Measurements from ENCODE around the gene SPRED1. TPM values are rescaled to one million over a fixed set of nuclear protein-coding genes. Genes with fewer than 3 reads are reported as not detected.

SPRED1 gene
- total RNA-seq, 1 donor from 2014 or later: 20.4 TPM

GRCh38 chr15:38294126-38294525 is 41.5 kb downstream of the SPRED1 start:
- Histone ChIP-seq H3K4me3 (ENCODE audit: low read depth, low read length) (no peak overlapping the region), H3K27me3 (ENCODE audit: control insufficient read depth, insufficient read depth, low read length) (no peaks in the 10 kb centered on the region), H3K36me3 (ENCODE audit: control insufficient read depth, insufficient read depth, low read length) (no peaks in the 10 kb centered on the region)
- no peak for TF ChIP-seq CTCF (IDR thresholded peaks at IDR 0.05; ENCODE audit: insufficient read depth, low read length, poor library complexity, severe bottlenecking)
- DNase-seq (ENCODE audit: low read depth): no peak

- Histone ChIP-seq H3K36me3 (ENCODE audit: control insufficient read depth, insufficient read depth, low read length) (no peaks in the 10 kb centered on the region), H3K27me3 (ENCODE audit: control insufficient read depth, insufficient read depth, low read length) (no peaks in the 10 kb centered on the region), H3K4me3 (ENCODE audit: low read depth, low read length) (no peak overlapping the region)
- TF ChIP-seq CTCF (IDR thresholded peaks at IDR 0.05; ENCODE audit: insufficient read depth, low read length, poor library complexity, severe bottlenecking): no peak
- DNase-seq (ENCODE audit: low read depth): no peak
These were observed 45.2 kb downstream of the SPRED1 start for GRCh38 chr15:38297623-38298388.

DNA sequence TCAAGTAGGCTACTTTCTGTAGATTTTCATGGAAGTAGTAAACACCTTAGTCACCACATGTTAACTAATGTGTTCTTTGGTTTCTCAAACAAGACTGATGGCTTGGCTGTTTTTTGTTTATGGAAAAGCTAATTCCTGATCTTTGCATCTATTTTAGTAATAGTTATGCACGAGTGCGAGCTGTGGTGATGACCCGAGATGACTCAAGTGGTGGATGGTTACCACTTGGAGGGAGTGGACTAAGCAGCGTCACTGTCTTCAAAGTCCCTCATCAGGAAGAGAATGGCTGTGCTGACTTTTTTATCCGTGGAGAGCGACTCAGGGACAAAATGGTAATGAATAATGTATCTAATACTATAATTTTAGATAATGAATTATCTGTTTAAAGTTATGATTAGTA is 46.6 kb downstream of the SPRED1 start:
- Histone ChIP-seq H3K36me3 (ENCODE audit: control insufficient read depth, insufficient read depth, low read length) (no peaks in the 10 kb centered on the region), H3K27me3 (ENCODE audit: control insufficient read depth, insufficient read depth, low read length) (no peaks in the 10 kb centered on the region), H3K4me3 (ENCODE audit: low read depth, low read length) (no peak overlapping the region)
- DNase-seq (ENCODE audit: low read depth): no peak
- TF ChIP-seq CTCF (IDR thresholded peaks at IDR 0.05; ENCODE audit: insufficient read depth, low read length, poor library complexity, severe bottlenecking): no peak

DNA sequence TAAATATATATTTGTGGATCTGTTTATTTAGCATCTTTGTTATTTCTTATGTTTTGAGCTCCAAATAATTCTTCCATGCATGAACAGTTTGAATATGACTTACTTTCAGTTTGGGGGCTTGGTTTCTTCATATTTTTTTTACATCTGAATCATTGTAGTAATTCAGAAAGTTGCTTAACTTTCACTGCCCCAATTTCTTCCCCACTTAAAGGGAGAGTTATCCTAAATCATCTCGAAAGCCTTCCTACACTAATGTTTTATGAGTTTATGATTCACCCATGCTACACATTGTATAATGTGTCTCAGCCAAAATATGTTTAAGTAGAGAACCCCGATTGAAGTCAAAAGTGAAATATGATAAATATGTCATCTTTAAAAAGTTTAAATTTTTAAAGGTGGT is 47.8 kb downstream of the SPRED1 start:
- H3K27me3 ChIP-seq (ENCODE audit: control insufficient read depth, insufficient read depth, low read length): no peaks in the 10 kb centered on the region
- TF ChIP-seq CTCF (IDR thresholded peaks at IDR 0.05; ENCODE audit: insufficient read depth, low read length, poor library complexity, severe bottlenecking): no peak
- no peak overlapping the region for H3K4me3 ChIP-seq (ENCODE audit: low read depth, low read length)
- no peaks in the 10 kb centered on the region for H3K36me3 ChIP-seq (ENCODE audit: control insufficient read depth, insufficient read depth, low read length)
- DNase-seq (ENCODE audit: low read depth): no peak

GRCh38 chr15:38304481-38304880 is 51.8 kb downstream of the SPRED1 start:
- no peak for TF ChIP-seq CTCF (IDR thresholded peaks at IDR 0.05; ENCODE audit: insufficient read depth, low read length, poor library complexity, severe bottlenecking)
- H3K36me3 ChIP-seq (ENCODE audit: control insufficient read depth, insufficient read depth, low read length): no peaks in the 10 kb centered on the region

DNA sequence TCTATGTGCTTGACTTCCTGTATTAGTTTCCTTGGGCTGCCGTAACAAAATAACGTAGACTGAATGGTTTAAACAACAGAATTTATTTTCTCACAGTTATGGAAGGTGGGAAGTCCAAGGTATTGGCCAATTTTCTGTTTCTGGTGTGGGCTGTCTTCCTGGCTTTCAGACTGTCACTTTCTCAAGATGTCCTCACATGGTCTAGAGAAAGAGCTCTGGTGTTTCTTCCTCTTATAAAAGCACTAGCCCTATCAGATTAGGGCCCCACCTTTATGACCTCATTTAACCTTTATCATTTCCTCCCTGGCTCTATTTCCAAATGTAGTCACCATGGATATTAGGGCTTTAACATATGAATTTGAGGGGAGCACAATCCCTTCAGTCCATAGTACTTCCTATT is 54.6 kb downstream of the SPRED1 start:
- Histone ChIP-seq H3K4me3 (ENCODE audit: low read depth, low read length) (no peak overlapping the region), H3K36me3 (ENCODE audit: control insufficient read depth, insufficient read depth, low read length) (no peaks in the 10 kb centered on the region), H3K27me3 (ENCODE audit: control insufficient read depth, insufficient read depth, low read length) (no peaks in the 10 kb centered on the region)
- DNase-seq (ENCODE audit: low read depth): no peak
- no peak for TF ChIP-seq CTCF (IDR thresholded peaks at IDR 0.05; ENCODE audit: insufficient read depth, low read length, poor library complexity, severe bottlenecking)

More at GRCh38 chr15:38304481-38304880, 51.8 kb downstream of the SPRED1 start:
- no peak overlapping the region for H3K4me3 ChIP-seq (ENCODE audit: low read depth, low read length)
- no peak for DNase-seq (ENCODE audit: low read depth)
- H3K27me3 ChIP-seq (ENCODE audit: control insufficient read depth, insufficient read depth, low read length): no peaks in the 10 kb centered on the region

Data from kidney epithelial cell (primary cell).